ENCODE measurements around the gene BSND. TPM values are rescaled to one million over a fixed set of nuclear protein-coding genes. Genes with fewer than 3 reads are reported as not detected.

BSND gene
- total and polyA plus RNA-seq, 9 of the 15 experiments (the other 6 are each of a cell fraction or from before 2014, with no cell fraction given) = not detected

- 0 out of 2 replicates have a peak overlapping the region, but pooled peaks have one; percentile 84 for H3K4me2 ChIP-seq (ENCODE audit: insufficient read depth, low read length)
- H3K36me3 ChIP-seq (ENCODE audit: control insufficient read depth, insufficient read depth, low read length) = peaks cover 56% of the 10 kb centered on the region
- FAIRE-seq (no peak), ATAC-seq (no peak), DNase-seq (ENCODE audit: extremely low read depth in 1 of 4, low spot score in 3 of 4) (no peak)
- 64% methylated on average over 3 of the region's 3 CpGs for WGBS (ENCODE audit: insufficient coverage, low coverage, missing lambda C conversion rate)
- peak overlapping the region; percentile 56; the same call in 1 of the 2 replicates for H3K4me3 ChIP-seq
- no peaks in the 10 kb centered on the region for H3K9me3 ChIP-seq (replicated peaks; ENCODE audit: control insufficient read depth, insufficient read depth, low read depth, low read length)
- no peak overlapping the region for H3K27ac ChIP-seq (ENCODE audit: extremely low read depth, low read depth, low read length)
- peaks cover 21 to 40% of the 10 kb centered on the region in 2 experiments; a peak in 4 of 5 replicates for H3K4me1 ChIP-seq (replicated peaks in 1 of 2; ENCODE audit: control insufficient read depth in 2 of 2, insufficient read depth in 2 of 2, low read length in 2 of 2)
- BruUV-seq (replicated peaks) = no TSS peak
- POLR2A ChIA-PET = interaction anchor here (0.8 kb wide), 1 partner anchor 489 kb away, joined by 3 read pairs; no protein-coding TSS in a partner anchor
- H4K20me1 ChIP-seq (replicated peaks; ENCODE audit: control insufficient read depth, insufficient read depth, low read length) = peaks cover 10% of the 10 kb centered on the region; the same call in 1 of the 2 replicates
- intact Hi-C loops (cut with micrococcal nuclease) = no loop called here
- H3K9me1 ChIP-seq (ENCODE audit: control insufficient read depth, insufficient read depth, low read length) = no peaks in the 10 kb centered on the region
- H3K27me3 ChIP-seq (ENCODE audit: control insufficient read depth in 2 of 2, insufficient read depth in 2 of 2, low read length in 2 of 2) = no peaks in the 10 kb centered on the region; a peak in 1 of 5 replicates
- no peak overlapping the region for H2AFZ ChIP-seq (ENCODE audit: low read depth, low read length)
- in situ Hi-C loops (cut with MboI) = no loop called here
- CTCF ChIA-PET (ENCODE audit: low intra/inter-chr PET ratio) = no interaction called here
- no peak overlapping the region for H3K9ac ChIP-seq (ENCODE audit: insufficient read depth in 1 of 2, low read depth in 2 of 2, low read length in 2 of 2)
- TF ChIP-seq ZNF239 (CRISPR knock-in tag; IDR thresholded peaks at IDR 0.05) = no peak
- TF ChIP-seq RBM22 (IDR thresholded peaks at IDR 0.05; ENCODE audit: low read depth, low read length, poor library complexity, severe bottlenecking) = no peak
- no peak for TF ChIP-seq TBP (optimal IDR thresholded peaks at IDR 0.05; ENCODE audit: low read depth, low read length)
- TF ChIP-seq HMGXB4 (CRISPR knock-in tag; IDR thresholded peaks at IDR 0.05) = no peak
- no peak for TF ChIP-seq FOXJ2 (tag; IDR thresholded peaks at IDR 0.05)
- TF ChIP-seq RBM34 (IDR thresholded peaks at IDR 0.05; ENCODE audit: borderline replicate concordance, insufficient read depth, low read length) = no peak
- TF ChIP-seq NR3C1 (CRISPR knock-in tag; IDR thresholded peaks at IDR 0.05) = no peak
- no peak for TF ChIP-seq BCL6 (CRISPR knock-in tag; IDR thresholded peaks at IDR 0.05)
- H3K79me2 ChIP-seq (ENCODE audit: control insufficient read depth, insufficient read depth, low read length) = peaks cover 75% of the 10 kb centered on the region
Observed at GRCh38 chr1:55041613-55042012, 42.9 kb downstream of the BSND start.
